Activated naive CD8-positive, alpha-beta T cell treated with anti-CD3 and anti-CD28 coated beads, Interleukin-2, amount 50 U/mL, for 24 hours (primary cell): Measurements from ENCODE around the gene EBLN2.
"Not testable (repeated sequence)": the region's sequence is repeated elsewhere in the genome, so short reads cannot be mapped to it uniquely, and the experiment has no call there.

ENCODE experiments used
- ATAC-seq: fragments of 150-1000 bp; cut with Tn5 transposase; one replicate; pipeline ENCODE4 v1.10.0; 2021
- DNase-seq: peaks from one replicate; pipeline ENCODE4 v3.0.0; 2021
- H3K27ac Mint-ChIP-seq: one replicate; pipeline ENCODE4 v1.8.0; 2021; ENCODE audit warnings: mild to moderate bottlenecking, mixed read lengths
- H3K27me3 Mint-ChIP-seq: one replicate; pipeline ENCODE4 v1.8.0; 2021; ENCODE audit warnings: mixed read lengths
- H3K36me3 Mint-ChIP-seq: one replicate; pipeline ENCODE4 v1.8.0; 2021; ENCODE audit warnings: low read depth, mixed read lengths
- H3K4me1 Mint-ChIP-seq: one replicate; pipeline ENCODE4 v1.8.0; 2021; ENCODE audit warnings: mixed read lengths
- H3K4me3 Mint-ChIP-seq: one replicate; pipeline ENCODE4 v1.8.0; 2021; ENCODE audit warnings: mild to moderate bottlenecking, moderate library complexity, mixed read lengths
- H3K9me3 Mint-ChIP-seq: one replicate; pipeline ENCODE4 v1.8.0; 2021; ENCODE audit warnings: mixed read lengths

The EBLN2 gene

GRCh38 chr3:73045391-73045790, 16.1 kb upstream of the EBLN2 start:
- Mint-ChIP-seq H3K27ac (no peak overlapping the region), H3K4me3 (no peak overlapping the region), H3K27me3 (no peaks in the 10 kb centered on the region), H3K4me1 (peaks cover 58% of the 10 kb centered on the region), H3K9me3 (no peaks in the 10 kb centered on the region), H3K36me3 (peaks cover 24% of the 10 kb centered on the region)
- DNase-seq (no peak), ATAC-seq (no peak)

DNA sequence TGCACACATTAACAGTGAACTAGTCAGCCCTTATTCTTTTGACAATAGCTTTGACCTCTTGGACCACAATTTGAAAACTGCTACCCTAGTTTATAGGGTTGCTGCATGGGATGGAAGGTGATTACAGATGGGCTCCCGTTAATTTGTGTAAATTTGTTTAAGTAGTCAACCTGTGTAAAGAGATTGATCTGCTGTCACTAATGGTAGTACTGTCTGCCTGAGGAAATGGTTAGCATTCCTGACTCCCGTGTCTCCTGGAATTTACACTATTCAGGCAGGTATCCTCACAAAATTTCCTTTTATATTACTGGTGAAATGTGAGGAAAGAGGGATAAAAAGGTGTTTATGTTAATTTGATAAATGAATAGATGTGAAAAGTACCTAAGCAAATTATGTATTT, 15.3 kb upstream of the EBLN2 start:
- Mint-ChIP-seq H3K4me1 (peaks cover 49% of the 10 kb centered on the region), H3K9me3 (no peaks in the 10 kb centered on the region), H3K36me3 (peaks cover 28% of the 10 kb centered on the region), H3K27ac (no peak overlapping the region), H3K4me3 (no peak overlapping the region), H3K27me3 (no peaks in the 10 kb centered on the region)
- no peak for ATAC-seq
- DNase-seq, result no peak

GRCh38 chr3:73049319-73049718, 12.1 kb upstream of the EBLN2 start:
- no peak for ATAC-seq
- H3K27ac Mint-ChIP-seq, result no peak overlapping the region
- H3K36me3 Mint-ChIP-seq, result peaks cover 24% of the 10 kb centered on the region
- H3K27me3 Mint-ChIP-seq, result no peaks in the 10 kb centered on the region
- no peaks in the 10 kb centered on the region for H3K9me3 Mint-ChIP-seq
- no peak for DNase-seq
- no peak overlapping the region for H3K4me3 Mint-ChIP-seq
- H3K4me1 Mint-ChIP-seq, result peaks cover 23% of the 10 kb centered on the region

GRCh38 chr3:73052857-73053256, 8.6 kb upstream of the EBLN2 start:
- no peak overlapping the region for H3K4me3 Mint-ChIP-seq
- DNase-seq (no peak), ATAC-seq (no peak)
- H3K9me3 Mint-ChIP-seq, result no peaks in the 10 kb centered on the region
- H3K36me3 Mint-ChIP-seq, result peaks cover 15% of the 10 kb centered on the region
- peaks cover 14% of the 10 kb centered on the region for H3K4me1 Mint-ChIP-seq
- no peaks in the 10 kb centered on the region for H3K27me3 Mint-ChIP-seq
- H3K27ac Mint-ChIP-seq, result no peak overlapping the region

- peaks cover 13% of the 10 kb centered on the region for H3K36me3 Mint-ChIP-seq
- ATAC-seq, result no peak
- H3K4me1 Mint-ChIP-seq, result peaks cover 18% of the 10 kb centered on the region
- DNase-seq, result no peak
- no peak overlapping the region for H3K27ac Mint-ChIP-seq
- H3K27me3 Mint-ChIP-seq, result no peaks in the 10 kb centered on the region
- no peaks in the 10 kb centered on the region for H3K9me3 Mint-ChIP-seq
- H3K4me3 Mint-ChIP-seq, result no peak overlapping the region
Observed at GRCh38 chr3:73055583-73055982, 5.9 kb upstream of the EBLN2 start.

DNA sequence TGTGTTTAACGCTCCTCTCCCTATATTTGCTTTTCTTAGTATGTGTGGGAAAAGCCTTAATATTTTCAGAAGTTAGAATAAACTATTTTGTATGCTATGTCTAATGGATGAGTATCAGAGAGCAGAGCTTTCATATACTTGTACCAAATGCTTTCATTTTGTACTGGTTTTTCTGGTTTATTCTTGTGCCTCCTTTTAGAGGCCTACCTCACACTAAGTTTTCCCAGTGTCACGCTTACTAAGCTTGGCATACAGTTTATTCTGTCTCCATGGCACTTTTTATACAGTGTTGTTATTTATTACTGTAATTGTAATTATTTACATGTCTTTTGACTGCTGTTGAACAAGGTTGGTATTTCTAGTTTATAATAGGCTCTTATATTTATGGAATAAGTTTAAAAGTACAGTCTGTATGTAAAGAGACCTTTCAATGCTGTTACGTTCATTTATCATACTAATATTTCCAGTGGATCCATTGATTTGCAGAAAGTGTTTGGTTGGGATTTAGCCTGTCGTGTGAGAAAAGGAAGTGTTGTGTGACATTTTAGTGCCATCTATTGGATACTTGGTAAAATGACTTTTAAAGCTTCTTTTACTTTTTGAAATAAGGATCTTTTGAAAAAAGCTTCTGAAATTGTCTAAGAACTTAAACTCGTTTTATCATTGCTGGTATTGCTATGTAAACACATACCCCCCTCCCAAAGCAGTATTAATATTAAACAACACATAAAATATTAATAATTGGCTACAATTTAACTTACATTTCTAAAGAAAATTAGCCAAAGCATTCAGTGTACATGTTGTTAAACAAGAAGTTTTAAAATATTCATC, 5.2 kb upstream of the EBLN2 start:
- DNase-seq (no peak), ATAC-seq (no peak)
- H3K36me3 Mint-ChIP-seq, result peaks cover 12% of the 10 kb centered on the region
- H3K27me3 Mint-ChIP-seq, result no peaks in the 10 kb centered on the region
- H3K4me3 Mint-ChIP-seq, result no peak overlapping the region
- H3K9me3 Mint-ChIP-seq, result no peaks in the 10 kb centered on the region
- H3K27ac Mint-ChIP-seq, result no peak overlapping the region
- peaks cover 18% of the 10 kb centered on the region for H3K4me1 Mint-ChIP-seq

GRCh38 chr3:73056845-73057150, 4.7 kb upstream of the EBLN2 start:
- ATAC-seq (no peak), DNase-seq (no peak)
- Mint-ChIP-seq H3K4me3 (no peak overlapping the region), H3K27ac (no peak overlapping the region), H3K27me3 (no peaks in the 10 kb centered on the region), H3K4me1 (peaks cover 18% of the 10 kb centered on the region), H3K9me3 (no peaks in the 10 kb centered on the region), H3K36me3 (peaks cover 14% of the 10 kb centered on the region)

DNA sequence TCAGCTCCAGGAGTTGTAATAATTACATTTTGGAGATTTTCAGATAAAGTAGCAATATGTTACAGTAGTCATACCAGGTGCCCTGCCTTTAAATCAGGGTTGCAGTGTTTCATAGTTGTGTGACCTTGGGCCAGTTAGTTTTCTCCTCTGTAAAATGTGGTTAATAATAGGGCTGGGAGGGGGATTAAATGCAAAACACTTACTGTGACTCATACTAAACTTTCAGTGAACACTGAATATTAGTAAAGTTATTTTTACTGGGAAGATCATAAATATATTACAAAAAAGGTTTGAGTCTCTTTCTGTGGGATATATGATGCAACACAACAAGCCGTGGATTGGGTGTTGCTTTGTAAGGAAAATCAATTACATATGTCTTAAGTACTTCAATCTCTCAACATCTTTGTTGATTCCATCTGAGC, 1.1 kb upstream of the EBLN2 start:
- ATAC-seq (no peak), DNase-seq (no peak)
- Mint-ChIP-seq H3K4me1 (peaks cover 15% of the 10 kb centered on the region), H3K27me3 (no peaks in the 10 kb centered on the region), H3K9me3 (no peaks in the 10 kb centered on the region), H3K27ac (no peak overlapping the region), H3K36me3 (peaks cover 38% of the 10 kb centered on the region), H3K4me3 (no peak overlapping the region)

DNA sequence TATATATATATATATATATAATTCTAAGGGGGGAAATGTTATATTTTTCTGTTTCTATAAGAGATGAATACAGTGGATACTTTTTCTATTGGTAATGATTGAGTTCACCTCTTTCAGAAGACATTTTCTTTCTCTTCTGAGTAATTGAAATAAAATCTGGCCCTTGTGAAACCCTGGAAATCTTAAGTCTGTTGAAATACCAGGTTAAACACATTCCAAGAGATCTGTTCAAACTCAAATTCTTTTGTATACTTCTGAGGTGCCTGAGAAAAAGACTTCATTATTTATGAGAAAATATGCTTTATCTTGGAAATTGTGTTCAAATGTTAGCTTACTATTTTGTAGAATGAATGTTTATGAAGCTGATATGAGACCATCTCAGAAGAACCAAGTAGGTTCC, 4.8 kb downstream of the EBLN2 start:
- H3K4me1 Mint-ChIP-seq, result peaks cover 12% of the 10 kb centered on the region

GRCh38 chr3:73068419-73068818, 7.0 kb downstream of the EBLN2 start:
- Mint-ChIP-seq H3K36me3 (peaks cover 23% of the 10 kb centered on the region), H3K4me3 (no peak overlapping the region), H3K4me1 (peaks cover 31% of the 10 kb centered on the region), H3K27ac (no peak overlapping the region), H3K27me3 (no peaks in the 10 kb centered on the region), H3K9me3 (no peaks in the 10 kb centered on the region)
- ATAC-seq, result no peak
- no peak for DNase-seq

More for the DNA sequence above, 4.8 kb downstream of the EBLN2 start:
- H3K9me3 Mint-ChIP-seq, H3K4me3 Mint-ChIP-seq, H3K27me3 Mint-ChIP-seq, DNase-seq, H3K27ac Mint-ChIP-seq, ATAC-seq: not testable (repeated sequence)
- H3K36me3 Mint-ChIP-seq, result peaks cover 35% of the 10 kb centered on the region

DNA sequence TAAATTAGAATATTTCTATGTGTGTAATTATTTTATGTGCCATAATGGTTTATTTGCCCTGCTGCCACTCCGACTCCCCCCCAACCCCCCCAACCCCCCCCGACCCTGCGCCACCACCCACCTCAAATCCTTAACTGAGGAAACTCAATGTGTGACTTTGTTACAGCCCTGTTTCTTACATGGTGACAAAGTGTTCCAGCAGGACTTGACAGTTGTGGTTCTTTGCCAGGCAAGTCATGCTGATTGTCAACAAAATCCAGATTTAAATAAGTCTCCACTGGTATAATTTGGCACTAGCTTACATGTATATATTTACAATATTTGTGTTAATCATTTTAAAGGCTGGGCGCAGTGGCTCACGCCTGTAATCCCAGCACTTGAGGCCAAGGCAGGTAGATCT, 7.7 kb downstream of the EBLN2 start:
- Mint-ChIP-seq H3K9me3 (no peaks in the 10 kb centered on the region), H3K27me3 (no peaks in the 10 kb centered on the region), H3K4me1 (peaks cover 31% of the 10 kb centered on the region), H3K4me3 (no peak overlapping the region), H3K36me3 (peaks cover 19% of the 10 kb centered on the region), H3K27ac (no peak overlapping the region)
- DNase-seq, result no peak
- ATAC-seq, result no peak

- no peak for DNase-seq
- no peak overlapping the region for H3K27ac Mint-ChIP-seq
- no peak overlapping the region for H3K4me3 Mint-ChIP-seq
- peaks cover 31% of the 10 kb centered on the region for H3K4me1 Mint-ChIP-seq
- no peak for ATAC-seq
- peaks cover 12% of the 10 kb centered on the region for H3K36me3 Mint-ChIP-seq
- no peaks in the 10 kb centered on the region for H3K27me3 Mint-ChIP-seq
- no peaks in the 10 kb centered on the region for H3K9me3 Mint-ChIP-seq
Observed at GRCh38 chr3:73069775-73070444, 8.5 kb downstream of the EBLN2 start.

DNA sequence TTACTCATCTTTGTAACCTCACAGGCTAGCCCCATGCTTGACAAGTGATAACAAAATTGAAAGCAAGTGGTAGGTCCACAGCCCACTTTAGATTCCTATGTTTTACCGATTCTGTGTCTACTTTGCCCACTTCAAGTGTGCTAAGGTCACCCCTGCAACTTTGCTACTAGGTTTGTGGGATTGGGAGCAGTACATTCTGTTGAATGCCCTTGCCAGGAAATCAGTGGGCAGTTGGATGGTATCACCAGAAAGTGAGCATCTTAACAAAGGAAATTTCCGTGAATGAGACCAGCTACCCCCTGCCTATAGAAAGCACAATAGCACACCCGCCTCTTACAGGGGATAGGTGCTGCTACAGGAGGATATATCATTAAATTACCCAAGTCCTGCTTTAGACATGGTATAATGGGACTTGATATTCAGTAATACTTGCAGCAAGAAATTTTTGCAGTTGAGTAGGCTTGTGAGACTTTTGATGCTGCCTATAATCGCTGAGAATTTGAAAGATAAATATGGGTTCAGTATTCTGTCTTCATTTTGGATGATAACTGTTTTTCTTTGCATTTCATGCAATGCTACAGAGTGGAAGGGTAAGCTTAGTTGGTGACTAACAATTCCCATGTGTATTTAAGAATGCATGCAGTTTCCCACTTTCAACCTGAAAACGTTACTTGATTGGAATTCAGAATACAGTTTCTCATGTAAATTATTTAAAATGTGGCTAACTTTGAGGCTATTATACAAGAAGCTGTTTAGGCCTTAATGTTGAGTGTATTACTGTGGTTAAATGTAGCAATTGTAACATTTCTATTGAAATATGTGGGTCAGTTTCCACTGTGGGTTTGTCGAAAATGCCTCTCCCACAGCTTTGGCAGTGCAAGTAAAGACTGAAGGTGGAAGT, 9.5 kb downstream of the EBLN2 start:
- peak; percentile 47 for ATAC-seq
- H3K4me3 Mint-ChIP-seq, result no peak overlapping the region
- no peaks in the 10 kb centered on the region for H3K9me3 Mint-ChIP-seq
- H3K4me1 Mint-ChIP-seq, result peaks cover 31% of the 10 kb centered on the region
- H3K27me3 Mint-ChIP-seq, result no peaks in the 10 kb centered on the region
- H3K27ac Mint-ChIP-seq, result no peak overlapping the region
- no peak for DNase-seq
- peaks cover 3% of the 10 kb centered on the region for H3K36me3 Mint-ChIP-seq

GRCh38 chr3:73071952-73072351, 10.5 kb downstream of the EBLN2 start:
- Mint-ChIP-seq H3K4me3 (no peak overlapping the region), H3K9me3 (no peaks in the 10 kb centered on the region), H3K4me1 (peaks cover 31% of the 10 kb centered on the region), H3K27me3 (no peaks in the 10 kb centered on the region), H3K27ac (no peak overlapping the region), H3K36me3 (no peaks in the 10 kb centered on the region)
- no peak for DNase-seq
- no peak for ATAC-seq

- H3K9me3 Mint-ChIP-seq, result no peaks in the 10 kb centered on the region
- H3K27me3 Mint-ChIP-seq, result no peaks in the 10 kb centered on the region
- H3K27ac Mint-ChIP-seq, result no peak overlapping the region
- DNase-seq (no peak), ATAC-seq (no peak)
- H3K36me3 Mint-ChIP-seq, result no peaks in the 10 kb centered on the region
- H3K4me3 Mint-ChIP-seq, result no peak overlapping the region
- H3K4me1 Mint-ChIP-seq, result peaks cover 31% of the 10 kb centered on the region
Observed at GRCh38 chr3:73072634-73073033, 11.2 kb downstream of the EBLN2 start.
